Activated naive CD8-positive, alpha-beta T cell treated with anti-CD3 and anti-CD28 coated beads, Interleukin-2, amount 10 ng/mL, durations not matched to agents 7 days and 5 days (primary cell): ENCODE data around the gene GPR141. TPM values are rescaled to one million over a fixed set of nuclear protein-coding genes. Genes with fewer than 3 reads are reported as not detected.

ENCODE experiments used
- ATAC-seq: fragments of 150-1000 bp; cut with Tn5 transposase; one replicate; pipeline ENCODE4 v1.10.0; 2021; ENCODE audit warnings: low read depth, moderate library complexity
- POLR2A ChIA-PET: fragments of 350-600 bp; sonication (Branson Sonifier 250); formaldehyde crosslinking; loops from one replicate; lab custom pipeline; 2021; ENCODE audit warnings: antibody characterized with exemption; lab: Charles Lee
- DNase-seq: peaks from one replicate; pipeline ENCODE4 v3.0.0; 2021
- H3K27ac Mint-ChIP-seq: one replicate; pipeline ENCODE4 v1.8.0; 2022; ENCODE audit warnings: mild to moderate bottlenecking, mixed read lengths
- H3K27me3 Mint-ChIP-seq: one replicate; pipeline ENCODE4 v1.8.0; 2022; ENCODE audit warnings: mild to moderate bottlenecking, moderate library complexity, mixed read lengths
- H3K36me3 Mint-ChIP-seq: one replicate; pipeline ENCODE4 v1.8.0; 2021; ENCODE audit warnings: mild to moderate bottlenecking, mixed read lengths
- H3K4me1 Mint-ChIP-seq: one replicate; pipeline ENCODE4 v1.8.0; 2021; ENCODE audit warnings: mixed read lengths
- H3K4me3 Mint-ChIP-seq: one replicate; pipeline ENCODE4 v1.8.0; 2022; ENCODE audit warnings: mild to moderate bottlenecking, moderate library complexity, mixed read lengths
- H3K9me3 Mint-ChIP-seq: one replicate; pipeline ENCODE4 v1.8.0; 2021; ENCODE audit warnings: mixed read lengths
- total RNA-seq, 2 experiments: library from RNA; stranded (reverse); gene quantifications; one replicate each; pipeline ENCODE4 v1.2.3, GENCODE V29; 2021

The GPR141 gene
- total RNA-seq, 2 experiments from 2014 or later, result not detected

GRCh38 chr7:37669818-37670217 is 13.7 kb upstream of the GPR141 start:
- Mint-ChIP-seq H3K27ac (no peak overlapping the region), H3K9me3 (no peaks in the 10 kb centered on the region), H3K4me1 (no peaks in the 10 kb centered on the region), H3K36me3 (no peaks in the 10 kb centered on the region), H3K27me3 (peaks cover 23% of the 10 kb centered on the region), H3K4me3 (no peak overlapping the region)
- no peak for DNase-seq
- POLR2A ChIA-PET, result no interaction called here
- no peak for ATAC-seq

- H3K4me3 Mint-ChIP-seq, result no peak overlapping the region
- no peaks in the 10 kb centered on the region for H3K36me3 Mint-ChIP-seq
- peaks cover 30% of the 10 kb centered on the region for H3K27me3 Mint-ChIP-seq
- no peak overlapping the region for H3K27ac Mint-ChIP-seq
- no peaks in the 10 kb centered on the region for H3K9me3 Mint-ChIP-seq
- no peak for DNase-seq
- POLR2A ChIA-PET, result no interaction called here
- no peak for ATAC-seq
- no peaks in the 10 kb centered on the region for H3K4me1 Mint-ChIP-seq
Observed at GRCh38 chr7:37670436-37670835, 13.1 kb upstream of the GPR141 start.

- ATAC-seq (no peak), DNase-seq (no peak)
Observed at GRCh38 chr7:37671876-37672275, 11.7 kb upstream of the GPR141 start.

GRCh38 chr7:37672926-37673325 is 10.6 kb upstream of the GPR141 start:
- H3K4me1 Mint-ChIP-seq, result no peaks in the 10 kb centered on the region
- DNase-seq (no peak), ATAC-seq (no peak)
- no peaks in the 10 kb centered on the region for H3K36me3 Mint-ChIP-seq
- H3K27ac Mint-ChIP-seq, result no peak overlapping the region
- peaks cover 33% of the 10 kb centered on the region for H3K27me3 Mint-ChIP-seq
- H3K4me3 Mint-ChIP-seq, result no peak overlapping the region
- H3K9me3 Mint-ChIP-seq, result no peaks in the 10 kb centered on the region
- POLR2A ChIA-PET, result no interaction called here

More at GRCh38 chr7:37671876-37672275, 11.7 kb upstream of the GPR141 start:
- H3K27ac Mint-ChIP-seq, result no peak overlapping the region
- H3K36me3 Mint-ChIP-seq, result no peaks in the 10 kb centered on the region
- POLR2A ChIA-PET, result no interaction called here
- H3K4me3 Mint-ChIP-seq, result no peak overlapping the region
- no peaks in the 10 kb centered on the region for H3K9me3 Mint-ChIP-seq
- H3K4me1 Mint-ChIP-seq, result no peaks in the 10 kb centered on the region
- peaks cover 31% of the 10 kb centered on the region for H3K27me3 Mint-ChIP-seq

GRCh38 chr7:37673523-37673922 is 10.0 kb upstream of the GPR141 start:
- Mint-ChIP-seq H3K36me3 (no peaks in the 10 kb centered on the region), H3K4me1 (no peaks in the 10 kb centered on the region), H3K4me3 (no peak overlapping the region), H3K27me3 (peaks cover 33% of the 10 kb centered on the region), H3K9me3 (no peaks in the 10 kb centered on the region), H3K27ac (no peak overlapping the region)
- ATAC-seq (no peak), DNase-seq (no peak)
- POLR2A ChIA-PET, result no interaction called here

GRCh38 chr7:37674531-37674930 is 9.0 kb upstream of the GPR141 start:
- Mint-ChIP-seq H3K27ac (no peak overlapping the region), H3K36me3 (no peaks in the 10 kb centered on the region), H3K9me3 (no peaks in the 10 kb centered on the region), H3K4me1 (no peaks in the 10 kb centered on the region), H3K4me3 (no peak overlapping the region), H3K27me3 (peaks cover 36% of the 10 kb centered on the region)
- ATAC-seq (no peak), DNase-seq (no peak)
- POLR2A ChIA-PET, result no interaction called here

- ATAC-seq, result no peak
- Mint-ChIP-seq H3K4me1 (no peaks in the 10 kb centered on the region), H3K27ac (no peak overlapping the region), H3K9me3 (no peaks in the 10 kb centered on the region), H3K27me3 (peaks cover 44% of the 10 kb centered on the region), H3K36me3 (no peaks in the 10 kb centered on the region), H3K4me3 (no peak overlapping the region)
- DNase-seq, result no peak
- POLR2A ChIA-PET, result no interaction called here
Observed at GRCh38 chr7:37675749-37676148, 7.8 kb upstream of the GPR141 start.

- no peak for ATAC-seq
- Mint-ChIP-seq H3K27me3 (peaks cover 26% of the 10 kb centered on the region), H3K36me3 (no peaks in the 10 kb centered on the region)
Observed at GRCh38 chr7:37684927-37685326, 1.4 kb downstream of the GPR141 start.

GRCh38 chr7:37686556-37687345 is 3.2 kb downstream of the GPR141 start:
- peaks cover 7% of the 10 kb centered on the region for H3K4me1 Mint-ChIP-seq
- peaks cover 19% of the 10 kb centered on the region for H3K27me3 Mint-ChIP-seq
- H3K27ac Mint-ChIP-seq, result no peak overlapping the region
- no peaks in the 10 kb centered on the region for H3K36me3 Mint-ChIP-seq
- no peak overlapping the region for H3K4me3 Mint-ChIP-seq
- DNase-seq (no peak), ATAC-seq (no peak)
- H3K9me3 Mint-ChIP-seq, result peaks cover 1% of the 10 kb centered on the region
- POLR2A ChIA-PET, result no interaction called here

More at GRCh38 chr7:37684927-37685326, 1.4 kb downstream of the GPR141 start:
- DNase-seq, result no peak
- POLR2A ChIA-PET, result no interaction called here
- H3K9me3 Mint-ChIP-seq, result peaks cover 1% of the 10 kb centered on the region
- peaks cover 7% of the 10 kb centered on the region for H3K4me1 Mint-ChIP-seq
- H3K27ac Mint-ChIP-seq, result no peak overlapping the region
- no peak overlapping the region for H3K4me3 Mint-ChIP-seq

GRCh38 chr7:37690206-37690605 is 6.6 kb downstream of the GPR141 start:
- no peak overlapping the region for H3K4me3 Mint-ChIP-seq
- H3K27ac Mint-ChIP-seq, result no peak overlapping the region
- H3K9me3 Mint-ChIP-seq, result peaks cover 1% of the 10 kb centered on the region
- H3K36me3 Mint-ChIP-seq, result no peaks in the 10 kb centered on the region
- DNase-seq (no peak), ATAC-seq (no peak)
- H3K4me1 Mint-ChIP-seq, result peaks cover 1% of the 10 kb centered on the region
- POLR2A ChIA-PET, result no interaction called here
- H3K27me3 Mint-ChIP-seq, result no peaks in the 10 kb centered on the region

- no peak for DNase-seq
- Mint-ChIP-seq H3K27ac (no peak overlapping the region), H3K36me3 (no peaks in the 10 kb centered on the region), H3K9me3 (no peaks in the 10 kb centered on the region), H3K4me1 (no peaks in the 10 kb centered on the region), H3K27me3 (peaks cover 2% of the 10 kb centered on the region), H3K4me3 (no peak overlapping the region)
- no peak for ATAC-seq
- POLR2A ChIA-PET, result no interaction called here
Observed at GRCh38 chr7:37694208-37695094, 10.9 kb downstream of the GPR141 start.

GRCh38 chr7:37698276-37698675 is 14.7 kb downstream of the GPR141 start:
- Mint-ChIP-seq H3K4me1 (no peaks in the 10 kb centered on the region), H3K36me3 (no peaks in the 10 kb centered on the region), H3K27me3 (peaks cover 6% of the 10 kb centered on the region), H3K4me3 (no peak overlapping the region), H3K27ac (no peak overlapping the region), H3K9me3 (no peaks in the 10 kb centered on the region)
- DNase-seq, result no peak
- ATAC-seq, result no peak
- POLR2A ChIA-PET, result no interaction called here

- Mint-ChIP-seq H3K4me1 (no peaks in the 10 kb centered on the region), H3K27ac (no peak overlapping the region), H3K9me3 (no peaks in the 10 kb centered on the region)
Observed at GRCh38 chr7:37698782-37699181, 15.2 kb downstream of the GPR141 start.

GRCh38 chr7:37701769-37702168 is 18.2 kb downstream of the GPR141 start:
- no peaks in the 10 kb centered on the region for H3K36me3 Mint-ChIP-seq
- peaks cover 8% of the 10 kb centered on the region for H3K27me3 Mint-ChIP-seq
- no peaks in the 10 kb centered on the region for H3K4me1 Mint-ChIP-seq
- DNase-seq (no peak), ATAC-seq (no peak)
- no peaks in the 10 kb centered on the region for H3K9me3 Mint-ChIP-seq
- POLR2A ChIA-PET, result no interaction called here
- no peak overlapping the region for H3K27ac Mint-ChIP-seq
- no peak overlapping the region for H3K4me3 Mint-ChIP-seq

More at GRCh38 chr7:37698782-37699181, 15.2 kb downstream of the GPR141 start:
- DNase-seq, result no peak
- Mint-ChIP-seq H3K4me3 (no peak overlapping the region), H3K36me3 (no peaks in the 10 kb centered on the region), H3K27me3 (peaks cover 8% of the 10 kb centered on the region)
- ATAC-seq, result no peak
- POLR2A ChIA-PET, result no interaction called here
